Right ventricle myocardium superior (tissue), 1 donor: ENCODE data around the gene CYLD. TPM values are rescaled to one million over a fixed set of nuclear protein-coding genes. Genes with fewer than 3 reads are reported as not detected.

Experiments used
- ATAC-seq: fragments of 200-7000 bp; cut with Tn5 transposase; one replicate; pipeline ENCODE4 v1.9.1; 2020; ENCODE audit warnings: mild to moderate bottlenecking; ENCODE audit not compliant: poor library complexity
- DNase-seq: peaks from one replicate; pipeline ENCODE4 v3.0.0-alpha.2; 2020
- intact Hi-C: fragments of 100-400 bp; cut with DNase I; formaldehyde crosslinking; loops from one replicate; pipeline ENCODE4 v1.11.2; 2022
- total RNA-seq: library from RNA; stranded (reverse); fragmentation: NEBNext Ultra II Directional; extraction: Animal tissue kit (Norgen Biotek cat#: 25700); gene quantifications from one replicate; pipeline ENCODE4 v1.2.1, GENCODE V29; 2021
- donor health status: DM: no; HTN: yes; CAD: no; lungs with severe emphysema.

The CYLD gene
- total RNA-seq, 1 donor from 2014 or later: 29.4 TPM

GRCh38 chr16:50762241-50762640 is 20.4 kb downstream of the CYLD start:
- intact Hi-C loops: no loop called here
- DNase-seq: no peak
- no peak for ATAC-seq

- intact Hi-C loops: no loop called here
- ATAC-seq (no peak), DNase-seq (no peak)
Measured at GRCh38 chr16:50763211-50763610, 21.3 kb downstream of the CYLD start.

- intact Hi-C loops: no loop called here
- DNase-seq (no peak), ATAC-seq (no peak)
Measured at GRCh38 chr16:50765260-50765659, 23.4 kb downstream of the CYLD start.

DNA sequence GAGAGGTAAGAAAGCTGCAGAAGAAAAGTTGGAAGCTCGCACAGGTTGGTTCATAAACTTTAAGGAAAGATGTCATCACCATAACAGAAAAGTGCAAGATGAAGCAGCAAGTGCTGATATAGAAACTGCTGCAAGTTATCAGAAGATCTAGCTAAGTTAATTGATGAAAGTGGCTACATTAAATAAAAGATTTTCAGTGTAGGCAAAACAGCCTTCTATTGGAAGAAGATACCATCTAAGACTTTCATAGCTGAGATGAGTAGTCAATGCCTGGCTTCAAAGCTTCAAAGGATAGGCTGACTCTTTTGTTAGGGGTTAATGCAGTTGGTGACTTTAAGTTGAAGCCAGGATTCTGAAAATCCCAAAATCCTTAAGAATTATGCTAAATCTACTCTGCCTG is 24.0 kb downstream of the CYLD start:
- no peak for ATAC-seq
- intact Hi-C loops: no loop called here

DNA sequence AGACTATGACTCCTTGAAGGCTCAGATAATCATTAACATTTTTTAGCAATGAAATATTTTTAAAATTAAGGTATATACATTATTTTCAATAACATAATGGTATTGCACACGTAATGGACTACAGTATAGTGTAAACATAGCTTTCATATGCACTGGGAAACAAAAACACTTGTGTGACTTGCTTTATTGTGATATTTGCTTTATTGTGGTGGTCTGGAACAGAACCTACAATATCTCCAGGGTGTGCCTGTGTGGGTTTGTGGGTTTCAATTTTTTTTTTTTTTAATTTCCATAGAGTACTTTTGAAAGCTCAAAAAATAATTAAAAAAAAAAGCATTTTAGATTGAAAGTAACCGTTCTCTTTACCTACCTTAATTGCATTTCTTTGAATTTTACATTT is 25.3 kb downstream of the CYLD start:
- intact Hi-C loops: no loop called here
- DNase-seq (no peak), ATAC-seq (no peak)

More for the DNA sequence above, 24.0 kb downstream of the CYLD start:
- no peak for DNase-seq

DNA sequence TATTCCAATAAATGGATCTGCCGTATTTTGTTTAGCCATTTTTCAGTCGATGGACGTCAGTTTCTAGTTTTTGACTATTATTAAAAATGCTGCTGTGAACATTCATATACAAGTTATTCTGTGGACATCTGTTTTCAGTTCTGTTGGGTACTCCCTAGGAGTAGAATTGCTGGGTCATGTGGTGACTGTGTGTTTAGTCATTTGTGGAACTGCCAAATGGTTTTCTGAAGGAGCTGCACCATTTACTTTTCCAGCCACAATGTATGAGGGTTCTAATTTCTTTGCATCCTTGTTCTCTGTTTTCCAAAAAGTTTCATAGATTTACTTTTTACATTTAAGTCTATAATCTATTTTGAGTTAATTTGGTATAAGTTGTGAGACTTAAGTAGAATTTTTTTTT is 29.5 kb downstream of the CYLD start:
- ATAC-seq (no peak), DNase-seq (no peak)
- intact Hi-C loops: no loop called here

DNA sequence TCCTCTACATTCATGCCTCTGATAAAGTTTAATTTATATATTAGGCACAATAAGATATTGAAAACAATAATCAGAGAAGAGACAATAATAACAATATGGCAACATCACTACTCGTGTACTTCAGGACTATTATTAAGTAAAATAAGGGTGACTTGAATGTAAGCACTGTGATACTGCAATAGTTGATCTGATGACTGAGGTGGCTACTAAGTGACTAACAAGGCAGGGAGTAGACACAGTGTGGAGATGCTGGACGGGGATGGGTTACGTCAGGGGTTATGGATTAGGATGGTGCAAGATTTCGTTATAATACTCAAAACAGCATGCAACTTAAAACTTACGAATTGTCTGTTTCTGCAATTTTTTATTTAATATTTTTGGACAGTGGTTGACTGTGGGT is 32.5 kb downstream of the CYLD start:
- DNase-seq (no peak), ATAC-seq (no peak)
- intact Hi-C loops: no loop called here

GRCh38 chr16:50774960-50775359 is 33.1 kb downstream of the CYLD start:
- intact Hi-C loops: no loop called here

GRCh38 chr16:50776037-50776436 is 34.2 kb downstream of the CYLD start:
- no peak for DNase-seq
- no peak for ATAC-seq
- intact Hi-C loops: no loop called here

More at GRCh38 chr16:50774960-50775359, 33.1 kb downstream of the CYLD start:
- no peak for DNase-seq
- no peak for ATAC-seq

- DNase-seq (no peak), ATAC-seq (no peak)
- intact Hi-C loops: no loop called here
Measured at GRCh38 chr16:50778284-50779163, 36.6 kb downstream of the CYLD start.

- intact Hi-C loops: no loop called here
- no peak for ATAC-seq
- DNase-seq: no peak
Measured at GRCh38 chr16:50781043-50781442, 39.2 kb downstream of the CYLD start.

GRCh38 chr16:50781518-50781917 is 39.6 kb downstream of the CYLD start:
- DNase-seq (no peak), ATAC-seq (no peak)
- intact Hi-C loops: no loop called here

DNA sequence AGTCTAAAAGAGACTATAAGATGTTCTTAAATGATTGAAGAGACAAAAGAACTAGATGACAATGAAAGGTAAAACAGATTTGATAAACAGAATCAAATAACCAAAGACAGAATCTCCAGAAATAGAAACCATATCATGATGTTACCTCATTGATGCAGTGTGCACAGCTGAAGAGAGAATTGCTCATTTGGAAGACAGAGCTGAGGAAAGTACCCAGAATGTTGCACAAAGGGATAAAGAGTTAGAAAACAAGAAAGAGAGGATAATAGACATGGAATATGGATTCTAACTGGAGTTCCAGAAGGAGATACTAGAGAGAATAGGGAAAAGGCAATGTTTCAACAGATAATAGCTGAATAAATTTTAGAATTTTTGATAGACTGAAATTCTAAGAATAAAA is 47.9 kb downstream of the CYLD start:
- ATAC-seq: no peak
- no peak for DNase-seq
- intact Hi-C loops: no loop called here

DNA sequence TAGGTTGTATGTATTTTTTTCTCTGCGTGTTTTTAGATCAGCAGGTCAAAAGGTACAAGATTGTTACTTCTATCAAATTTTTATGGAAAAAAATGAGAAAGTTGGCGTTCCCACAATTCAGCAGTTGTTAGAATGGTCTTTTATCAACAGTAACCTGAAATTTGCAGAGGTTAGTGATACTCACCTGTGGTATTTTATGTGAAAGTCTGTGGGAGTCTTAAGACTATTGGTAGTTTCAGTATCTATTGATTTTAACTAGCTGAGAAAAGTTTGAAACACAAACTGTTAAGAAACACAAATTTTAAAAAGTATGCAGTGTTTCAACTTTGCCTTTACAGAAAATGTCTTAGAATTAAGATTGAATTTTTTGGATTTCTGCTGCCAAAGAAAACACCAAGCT is 49.6 kb downstream of the CYLD start:
- intact Hi-C loops: no loop called here
- ATAC-seq: no peak
- DNase-seq: no peak

DNA sequence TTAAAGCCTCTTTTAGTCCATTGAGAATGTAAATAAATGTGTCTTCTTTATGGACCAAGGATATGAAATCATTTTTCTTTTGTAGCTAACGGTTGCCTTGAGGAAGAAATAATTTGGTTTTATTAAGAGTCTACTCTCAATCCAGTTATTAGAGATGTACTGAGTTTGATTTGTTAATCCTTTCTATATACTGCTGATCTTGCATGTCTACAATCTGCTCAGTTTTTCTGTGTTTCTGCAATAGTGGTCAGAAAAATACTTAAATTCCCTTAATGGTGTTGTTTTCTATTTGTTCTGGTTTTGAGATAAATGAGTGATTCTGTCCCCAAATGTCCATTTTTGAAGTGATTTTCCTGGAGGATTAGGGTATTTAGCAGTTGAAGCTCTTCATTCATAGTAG is 54.9 kb downstream of the CYLD start:
- DNase-seq (no peak), ATAC-seq (no peak)
- intact Hi-C loops: no loop called here

GRCh38 chr16:50797456-50797855 is 55.6 kb downstream of the CYLD start:
- intact Hi-C loops: no loop called here
- ATAC-seq: no peak
- no peak for DNase-seq

GRCh38 chr16:50800074-50800473 is 58.2 kb downstream of the CYLD start:
- no peak for ATAC-seq
- DNase-seq: no peak
- intact Hi-C loops: loop anchor here (10.0 kb wide), 1 partner anchor 585 kb away; no protein-coding TSS in a partner anchor

DNA sequence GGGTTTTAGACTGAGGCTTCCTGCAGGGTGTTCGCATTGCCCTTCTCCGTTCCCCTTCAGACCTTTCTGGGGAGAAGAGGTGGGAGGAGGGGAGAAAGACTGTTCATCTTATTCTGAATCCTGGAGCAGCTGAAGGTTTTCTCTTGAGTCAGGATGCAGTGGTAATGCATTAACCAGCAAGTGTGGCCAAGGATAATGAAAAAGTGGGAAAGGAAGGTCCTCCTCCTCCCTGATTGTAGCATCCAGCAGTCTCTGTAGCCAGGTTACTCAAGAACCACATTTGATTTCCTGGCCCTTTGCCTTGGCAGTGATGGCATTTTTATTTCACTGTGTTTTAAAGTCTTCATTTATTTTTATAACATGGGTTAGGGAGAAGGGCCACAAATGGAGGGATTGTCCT is 59.1 kb downstream of the CYLD start:
- ATAC-seq (no peak), DNase-seq (no peak)
- intact Hi-C loops: loop anchor here (10.0 kb wide), 1 partner anchor 586 kb away; no protein-coding TSS in a partner anchor

- intact Hi-C loops: loop anchor here (10.0 kb wide), 1 partner anchor 587 kb away; no protein-coding TSS in a partner anchor
- ATAC-seq: no peak
Measured at GRCh38 chr16:50802000-50802399, 60.1 kb downstream of the CYLD start.

GRCh38 chr16:50802961-50803360 is 61.1 kb downstream of the CYLD start:
- intact Hi-C loops: loop anchor here (10.0 kb wide), 1 partner anchor 588 kb away; no protein-coding TSS in a partner anchor
- no peak for ATAC-seq

More at GRCh38 chr16:50802000-50802399, 60.1 kb downstream of the CYLD start:
- no peak for DNase-seq

More at GRCh38 chr16:50802961-50803360, 61.1 kb downstream of the CYLD start:
- no peak for DNase-seq
